Measurements from ENCODE around the gene C4orf33.

C4orf33 gene

DNA sequence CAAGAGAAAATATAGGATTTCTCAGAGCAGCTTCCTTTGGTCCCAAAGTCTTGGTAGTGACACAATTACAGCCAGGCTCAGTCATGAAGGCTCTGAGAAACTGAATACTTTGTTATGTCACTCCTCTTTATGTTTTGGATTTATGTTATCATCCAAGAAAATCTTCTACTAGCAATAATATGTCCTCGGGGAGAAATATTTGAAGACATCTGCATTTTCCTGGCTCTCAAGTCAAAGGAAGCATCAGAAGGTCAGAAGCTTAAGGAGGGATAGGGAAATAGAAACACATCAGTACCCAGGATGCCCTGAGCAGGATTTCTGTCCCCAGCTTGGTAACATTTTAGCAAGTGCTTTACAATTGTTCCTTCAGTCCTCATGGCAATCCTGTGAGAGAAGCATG is 54.0 kb downstream of the C4orf33 start:
- Histone ChIP-seq H3K36me3 (ENCODE audit: control insufficient read depth in 1 of 2, insufficient read depth in 2 of 2, low read depth in 1 of 2, low read length in 2 of 2) (no peaks in the 10 kb centered on the region), H4K8ac (ENCODE audit: low read length) (peak overlapping the region; percentile 23), H2AK5ac (ENCODE audit: low read length, severe bottlenecking) (no peak overlapping the region), H2BK5ac (ENCODE audit: low read depth, low read length, poor library complexity, severe bottlenecking) (no peak overlapping the region), H3K4me1 (ENCODE audit: control insufficient read depth, insufficient read depth, low read depth, low read length) (no peaks in the 10 kb centered on the region), H3K4me2 (ENCODE audit: low read length, poor library complexity, severe bottlenecking) (no peak overlapping the region), H3K18ac (ENCODE audit: low read depth in 1 of 2, low read length in 2 of 2) (no peak overlapping the region), H3K79me1 (replicated peaks; ENCODE audit: low read length, poor library complexity, severe bottlenecking) (no peaks in the 10 kb centered on the region), H3K27ac (ENCODE audit: low read length, poor library complexity, severe bottlenecking) (no peak overlapping the region), H3K9me3 (ENCODE audit: control insufficient read depth, low read length) (no peaks in the 10 kb centered on the region), H3K4ac (ENCODE audit: low read depth in 1 of 2, low read length in 2 of 2) (no peak overlapping the region), H3K9ac (ENCODE audit: low read length) (no peak overlapping the region), H2BK15ac (ENCODE audit: low read depth, poor library complexity, severe bottlenecking) (no peak overlapping the region), H2BK120ac (ENCODE audit: low read depth, low read length) (no peak overlapping the region), H3K23ac (ENCODE audit: low read length in 2 of 2) (no peak overlapping the region), H2BK12ac (ENCODE audit: low read length in 2 of 2) (no peak overlapping the region), H2AFZ (ENCODE audit: low read depth, low read length) (no peak overlapping the region), H3K4me3 (ENCODE audit: insufficient read depth in 1 of 2, low read depth in 1 of 2, low read length in 2 of 2) (no peak overlapping the region), H4K91ac (ENCODE audit: low read length) (no peak overlapping the region), H3K14ac (ENCODE audit: low read length in 2 of 2) (no peak overlapping the region), H3K27me3 (ENCODE audit: control insufficient read depth in 1 of 2, insufficient read depth in 1 of 2, low read length in 2 of 2) (peaks cover 0 to 6% of the 10 kb centered on the region in 2 experiments)
- 92% methylated on average over 1 of the region's 1 CpG for WGBS
- DNase-seq, result no peak

DNA sequence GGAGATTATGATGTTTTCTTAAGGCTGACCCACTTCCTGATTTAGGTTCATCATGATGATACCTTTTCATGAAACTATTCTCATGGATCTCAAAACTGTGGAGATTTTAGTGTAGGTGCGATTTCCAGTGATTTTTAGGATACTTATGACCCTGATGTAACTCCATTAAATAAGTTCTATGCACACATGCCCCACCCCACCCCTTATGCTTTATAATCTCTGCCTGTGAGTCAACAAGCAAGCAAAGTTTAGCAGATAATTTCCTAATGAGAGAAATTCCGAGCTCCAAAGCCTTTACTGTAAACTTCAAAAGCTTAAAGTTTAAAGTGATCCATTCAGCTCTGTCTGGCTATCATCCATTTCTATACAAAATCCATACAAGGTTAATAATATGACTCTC is 56.4 kb downstream of the C4orf33 start:
- H3K23ac ChIP-seq (ENCODE audit: low read length in 2 of 2), result no peak overlapping the region
- no peak overlapping the region for H3K14ac ChIP-seq (ENCODE audit: low read length in 2 of 2)
- no peak overlapping the region for H4K8ac ChIP-seq (ENCODE audit: low read length)
- no peak for DNase-seq
- 86% methylated on average over 2 of the region's 2 CpGs for WGBS
- H3K18ac ChIP-seq (ENCODE audit: low read depth in 1 of 2, low read length in 2 of 2), result no peak overlapping the region
- no peak overlapping the region for H3K4ac ChIP-seq (ENCODE audit: low read depth in 1 of 2, low read length in 2 of 2)
- no peak overlapping the region for H3K27ac ChIP-seq (ENCODE audit: low read length, poor library complexity, severe bottlenecking)
- no peak overlapping the region for H2BK12ac ChIP-seq (ENCODE audit: low read length in 2 of 2)
- H4K91ac ChIP-seq (ENCODE audit: low read length), result no peak overlapping the region
- no peak overlapping the region for H2AK5ac ChIP-seq (ENCODE audit: low read length, severe bottlenecking)
- no peaks in the 10 kb centered on the region for H3K9me3 ChIP-seq (ENCODE audit: control insufficient read depth, low read length)
- H3K4me1 ChIP-seq (ENCODE audit: control insufficient read depth, insufficient read depth, low read depth, low read length), result no peaks in the 10 kb centered on the region
- H3K4me2 ChIP-seq (ENCODE audit: low read length, poor library complexity, severe bottlenecking), result no peak overlapping the region
- peaks cover 0 to 6% of the 10 kb centered on the region in 2 experiments for H3K27me3 ChIP-seq (ENCODE audit: control insufficient read depth in 1 of 2, insufficient read depth in 1 of 2, low read length in 2 of 2)
- H3K79me1 ChIP-seq (replicated peaks; ENCODE audit: low read length, poor library complexity, severe bottlenecking), result no peaks in the 10 kb centered on the region
- no peak overlapping the region for H2BK15ac ChIP-seq (ENCODE audit: low read depth, poor library complexity, severe bottlenecking)
- no peak overlapping the region for H2AFZ ChIP-seq (ENCODE audit: low read depth, low read length)
- H3K36me3 ChIP-seq (ENCODE audit: control insufficient read depth in 1 of 2, insufficient read depth in 2 of 2, low read depth in 1 of 2, low read length in 2 of 2), result no peaks in the 10 kb centered on the region
- no peak overlapping the region for H3K9ac ChIP-seq (ENCODE audit: low read length)
- no peak overlapping the region for H3K4me3 ChIP-seq (ENCODE audit: insufficient read depth in 1 of 2, low read depth in 1 of 2, low read length in 2 of 2)
- H2BK120ac ChIP-seq (ENCODE audit: low read depth, low read length), result no peak overlapping the region
- H2BK5ac ChIP-seq (ENCODE audit: low read depth, low read length, poor library complexity, severe bottlenecking), result no peak overlapping the region

DNA sequence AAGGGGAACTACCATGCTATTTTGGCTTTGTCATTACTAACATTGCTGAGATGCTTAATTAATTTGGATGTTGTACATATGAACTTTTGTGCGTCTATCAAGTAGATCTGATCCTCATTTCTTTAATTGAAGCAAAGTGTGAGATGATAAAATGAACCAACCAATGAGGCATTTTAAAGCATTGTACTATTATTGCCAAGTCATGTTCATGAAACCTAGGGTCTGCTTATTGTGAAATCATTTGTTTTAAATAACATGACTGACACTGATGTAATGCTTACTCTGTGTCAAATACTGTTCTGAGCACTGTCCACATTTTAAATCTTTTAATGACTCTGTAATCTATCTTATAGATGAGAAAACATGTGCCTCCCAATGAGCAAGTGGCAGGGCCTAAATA is 57.7 kb downstream of the C4orf33 start:
- 75% methylated on average over 1 of the region's 1 CpG for WGBS
- no peak overlapping the region for H2AK5ac ChIP-seq (ENCODE audit: low read length, severe bottlenecking)
- H2BK5ac ChIP-seq (ENCODE audit: low read depth, low read length, poor library complexity, severe bottlenecking), result no peak overlapping the region
- no peak overlapping the region for H3K9ac ChIP-seq (ENCODE audit: low read length)
- H3K27ac ChIP-seq (ENCODE audit: low read length, poor library complexity, severe bottlenecking), result no peak overlapping the region
- no peak for DNase-seq
- H3K36me3 ChIP-seq (ENCODE audit: control insufficient read depth in 1 of 2, insufficient read depth in 2 of 2, low read depth in 1 of 2, low read length in 2 of 2), result no peaks in the 10 kb centered on the region
- H2BK15ac ChIP-seq (ENCODE audit: low read depth, poor library complexity, severe bottlenecking), result no peak overlapping the region
- H3K4me3 ChIP-seq (ENCODE audit: insufficient read depth in 1 of 2, low read depth in 1 of 2, low read length in 2 of 2), result no peak overlapping the region
- H3K4me1 ChIP-seq (ENCODE audit: control insufficient read depth, insufficient read depth, low read depth, low read length), result no peaks in the 10 kb centered on the region
- H2BK120ac ChIP-seq (ENCODE audit: low read depth, low read length), result no peak overlapping the region
- no peak overlapping the region for H4K8ac ChIP-seq (ENCODE audit: low read length)
- H3K4ac ChIP-seq (ENCODE audit: low read depth in 1 of 2, low read length in 2 of 2), result no peak overlapping the region
- no peak overlapping the region for H3K23ac ChIP-seq (ENCODE audit: low read length in 2 of 2)
- peaks cover 0 to 6% of the 10 kb centered on the region in 2 experiments for H3K27me3 ChIP-seq (ENCODE audit: control insufficient read depth in 1 of 2, insufficient read depth in 1 of 2, low read length in 2 of 2)
- no peak overlapping the region for H3K4me2 ChIP-seq (ENCODE audit: low read length, poor library complexity, severe bottlenecking)
- no peak overlapping the region for H2AFZ ChIP-seq (ENCODE audit: low read depth, low read length)
- no peak overlapping the region for H4K91ac ChIP-seq (ENCODE audit: low read length)
- no peaks in the 10 kb centered on the region for H3K9me3 ChIP-seq (ENCODE audit: control insufficient read depth, low read length)
- H3K79me1 ChIP-seq (replicated peaks; ENCODE audit: low read length, poor library complexity, severe bottlenecking), result no peaks in the 10 kb centered on the region
- H3K18ac ChIP-seq (ENCODE audit: low read depth in 1 of 2, low read length in 2 of 2), result no peak overlapping the region
- H3K14ac ChIP-seq (ENCODE audit: low read length in 2 of 2), result no peak overlapping the region
- no peak overlapping the region for H2BK12ac ChIP-seq (ENCODE audit: low read length in 2 of 2)

DNA sequence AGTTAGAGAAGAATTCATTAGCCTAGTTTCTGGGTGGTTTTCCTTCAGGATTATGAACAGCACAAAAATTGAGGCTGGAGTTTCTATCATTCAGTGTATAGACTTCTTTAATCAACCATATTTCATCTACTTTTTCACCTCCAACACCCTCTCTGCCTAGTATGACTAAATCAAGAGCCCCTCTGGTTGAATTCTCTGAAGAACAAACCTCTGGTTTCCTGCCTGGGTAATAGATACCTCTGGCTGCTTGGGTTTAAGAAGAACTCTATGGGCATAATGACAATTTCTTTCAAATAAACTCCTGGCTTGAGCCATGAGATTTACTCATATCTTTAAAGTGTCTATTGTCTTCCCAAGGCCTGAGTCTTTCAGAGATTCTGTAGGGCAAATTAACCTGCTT is 66.5 kb downstream of the C4orf33 start:
- no peak overlapping the region for H2AFZ ChIP-seq (ENCODE audit: low read depth, low read length)
- H3K9me3 ChIP-seq (ENCODE audit: control insufficient read depth, low read length), result peaks cover 4% of the 10 kb centered on the region
- no peak overlapping the region for H3K9ac ChIP-seq (ENCODE audit: low read length)
- H2AK5ac ChIP-seq (ENCODE audit: low read length, severe bottlenecking), result no peak overlapping the region
- DNase-seq, result no peak
- H3K23ac ChIP-seq (ENCODE audit: low read length in 2 of 2), result no peak overlapping the region
- no peak overlapping the region for H3K18ac ChIP-seq (ENCODE audit: low read depth in 1 of 2, low read length in 2 of 2)
- H3K4me2 ChIP-seq (ENCODE audit: low read length, poor library complexity, severe bottlenecking), result no peak overlapping the region
- no peak overlapping the region for H2BK120ac ChIP-seq (ENCODE audit: low read depth, low read length)
- peaks cover 0 to 4% of the 10 kb centered on the region in 2 experiments for H3K27me3 ChIP-seq (ENCODE audit: control insufficient read depth in 1 of 2, insufficient read depth in 1 of 2, low read length in 2 of 2)
- H3K4me3 ChIP-seq (ENCODE audit: insufficient read depth in 1 of 2, low read depth in 1 of 2, low read length in 2 of 2), result no peak overlapping the region
- H3K4ac ChIP-seq (ENCODE audit: low read depth in 1 of 2, low read length in 2 of 2), result no peak overlapping the region
- no peaks in the 10 kb centered on the region for H3K79me1 ChIP-seq (replicated peaks; ENCODE audit: low read length, poor library complexity, severe bottlenecking)
- H2BK12ac ChIP-seq (ENCODE audit: low read length in 2 of 2), result no peak overlapping the region
- no peak overlapping the region for H2BK15ac ChIP-seq (ENCODE audit: low read depth, poor library complexity, severe bottlenecking)
- no peak overlapping the region for H3K14ac ChIP-seq (ENCODE audit: low read length in 2 of 2)
- H2BK5ac ChIP-seq (ENCODE audit: low read depth, low read length, poor library complexity, severe bottlenecking), result no peak overlapping the region
- H3K4me1 ChIP-seq (ENCODE audit: control insufficient read depth, insufficient read depth, low read depth, low read length), result no peaks in the 10 kb centered on the region
- no peak overlapping the region for H4K91ac ChIP-seq (ENCODE audit: low read length)
- no peak overlapping the region for H3K27ac ChIP-seq (ENCODE audit: low read length, poor library complexity, severe bottlenecking)
- H3K36me3 ChIP-seq (ENCODE audit: control insufficient read depth in 1 of 2, insufficient read depth in 2 of 2, low read depth in 1 of 2, low read length in 2 of 2), result no peaks in the 10 kb centered on the region
- H4K8ac ChIP-seq (ENCODE audit: low read length), result no peak overlapping the region

All from mesenchymal stem cell (in vitro differentiated cells and primary cell).